Measurements from ENCODE around the gene TBC1D22A.

GRCh38 chr22:46763051-46763705, 728 bp downstream of the TBC1D22A start:
- TF ChIP-seq CTCF (conservative IDR thresholded peaks at IDR 0.05; ENCODE audit: low read depth, low read length) (no peak), EZH2 (IDR thresholded peaks at IDR 0.05; ENCODE audit: low read length, unreplicated experiment) (no peak)

Measured in PC-3 (cell line).